Thyroid gland (tissue), 4 donors: ENCODE measurements around the gene EPPIN.

Source experiments
- CTCF ChIP-seq, 6 experiments: fragments of 200-600 bp in 3 of 6; fragments of 450-650 bp in 3 of 6; sonication (generic) in 3 of 6; IDR thresholded peaks; one replicate each; pipeline ENCODE4 v1.5.1; 2016 to 2019; ENCODE audit warnings: antibody characterized with exemption in 6 of 6, mild to moderate bottlenecking in 2 of 6, inconsistent platforms in 1 of 6, moderate library complexity in 1 of 6
- POLR2A ChIP-seq, 2 donors: fragments of 450-650 bp; IDR thresholded peaks; one replicate each; pipeline ENCODE4 v1.6.1; 2017; ENCODE audit warnings: antibody characterized with exemption in 2 of 2, mild to moderate bottlenecking in 2 of 2, moderate library complexity in 1 of 2

- TF ChIP-seq CTCF (IDR thresholded peaks at IDR 0.05) (no peak), POLR2A (IDR thresholded peaks at IDR 0.05) (no peak)
Measured at GRCh38 chr20:45595235-45595634, 48.0 kb upstream of the EPPIN start.
